NCI-H748 (cell line): ENCODE measurements around the gene NCAN.

ENCODE experiments used
- DNase-seq: peaks from one replicate; lab custom pipeline; 2025; ENCODE audit not compliant: unreplicated experiment; lab: John Stamatoyannopoulos, UW

Gene NCAN

GRCh38 chr19:19279062-19279612 is 67.4 kb downstream of the NCAN start:
- DNase-seq, result no peak

GRCh38 chr19:19279853-19280252 is 68.1 kb downstream of the NCAN start:
- DNase-seq, result no peak

- no peak for DNase-seq
Observed at GRCh38 chr19:19280561-19280960, 68.8 kb downstream of the NCAN start.

GRCh38 chr19:19285686-19286085 is 73.9 kb downstream of the NCAN start:
- no peak for DNase-seq

GRCh38 chr19:19292607-19293006 is 80.8 kb downstream of the NCAN start:
- DNase-seq, result no peak

GRCh38 chr19:19294914-19295313 is 83.2 kb downstream of the NCAN start:
- no peak for DNase-seq

GRCh38 chr19:19296953-19297689 is 85.4 kb downstream of the NCAN start:
- DNase-seq, result no peak

- DNase-seq, result no peak
Observed at GRCh38 chr19:19297759-19298158, 86.0 kb downstream of the NCAN start.

GRCh38 chr19:19300613-19301012 is 88.9 kb downstream of the NCAN start:
- no peak for DNase-seq
